Measurements from ENCODE around the gene CD200R1L. TPM values are rescaled to one million over a fixed set of nuclear protein-coding genes. Genes with fewer than 3 reads are reported as not detected.

CD200R1L gene
- total and polyA plus RNA-seq, 2 experiments from 2014 or later = not detected

- H4K20me1 ChIP-seq (ENCODE audit: insufficient read depth, poor library complexity, severe bottlenecking) = no peaks in the 10 kb centered on the region
- no peak for DNase-seq (ENCODE audit: low spot score)
- H3K9me2 ChIP-seq (replicated peaks; ENCODE audit: insufficient read depth) = no peaks in the 10 kb centered on the region
- H3K4me1 ChIP-seq (ENCODE audit: insufficient read depth) = no peaks in the 10 kb centered on the region
- H3K9me3 ChIP-seq (ENCODE audit: low read depth) = no peaks in the 10 kb centered on the region
- H3K36me3 ChIP-seq (replicated peaks; ENCODE audit: insufficient read depth, low read depth) = no peaks in the 10 kb centered on the region
- no peak overlapping the region for H2AFZ ChIP-seq
- no peak overlapping the region for H3K4me3 ChIP-seq
- H3K27ac ChIP-seq = no peak overlapping the region
- H3K79me2 ChIP-seq = no peaks in the 10 kb centered on the region
- no peaks in the 10 kb centered on the region for H3K27me3 ChIP-seq
- TF ChIP-seq EZH2phosphoT487 (IDR thresholded peaks at IDR 0.05; ENCODE audit: low read depth, severe bottlenecking, unreplicated experiment) (no peak), EZH2 (IDR thresholded peaks at IDR 0.05; ENCODE audit: borderline replicate concordance) (no peak)
- TF ChIP-seq, protein P1, sequence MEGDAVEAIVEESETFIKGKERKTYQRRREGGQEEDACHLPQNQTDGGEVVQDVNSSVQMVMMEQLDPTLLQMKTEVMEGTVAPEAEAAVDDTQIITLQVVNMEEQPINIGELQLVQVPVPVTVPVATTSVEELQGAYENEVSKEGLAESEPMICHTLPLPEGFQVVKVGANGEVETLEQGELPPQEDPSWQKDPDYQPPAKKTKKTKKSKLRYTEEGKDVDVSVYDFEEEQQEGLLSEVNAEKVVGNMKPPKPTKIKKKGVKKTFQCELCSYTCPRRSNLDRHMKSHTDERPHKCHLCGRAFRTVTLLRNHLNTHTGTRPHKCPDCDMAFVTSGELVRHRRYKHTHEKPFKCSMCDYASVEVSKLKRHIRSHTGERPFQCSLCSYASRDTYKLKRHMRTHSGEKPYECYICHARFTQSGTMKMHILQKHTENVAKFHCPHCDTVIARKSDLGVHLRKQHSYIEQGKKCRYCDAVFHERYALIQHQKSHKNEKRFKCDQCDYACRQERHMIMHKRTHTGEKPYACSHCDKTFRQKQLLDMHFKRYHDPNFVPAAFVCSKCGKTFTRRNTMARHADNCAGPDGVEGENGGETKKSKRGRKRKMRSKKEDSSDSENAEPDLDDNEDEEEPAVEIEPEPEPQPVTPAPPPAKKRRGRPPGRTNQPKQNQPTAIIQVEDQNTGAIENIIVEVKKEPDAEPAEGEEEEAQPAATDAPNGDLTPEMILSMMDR (IDR thresholded peaks at IDR 0.05; ENCODE audit: poor library complexity) = no peak
- no peak overlapping the region for H3K4me2 ChIP-seq
- WGBS (ENCODE audit: low lambda C conversion rate, missing lambda C conversion rate) = 90% methylated on average over 2 of the region's 2 CpGs
Measured at GRCh38 chr3:112875561-112875960, 28.9 kb upstream of the CD200R1L start.

DNA sequence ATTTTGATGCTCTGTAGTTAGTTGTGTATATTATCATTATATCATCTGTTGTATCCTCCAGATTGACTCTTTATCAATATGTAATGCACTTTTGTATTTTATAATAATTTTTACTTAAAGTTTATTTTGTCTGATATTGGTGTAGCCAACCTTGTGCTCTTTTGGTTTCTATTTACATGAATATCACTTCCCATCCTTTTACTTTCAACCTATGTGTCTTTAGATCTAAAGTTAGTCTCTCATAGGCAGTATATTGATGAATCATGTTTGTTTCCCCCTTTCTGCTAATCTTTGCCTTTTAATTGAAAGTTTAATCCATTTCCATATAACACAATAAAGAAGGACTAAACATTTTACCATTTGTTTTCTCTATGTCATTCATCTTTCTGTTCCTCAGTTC is 28.1 kb upstream of the CD200R1L start:
- Histone ChIP-seq H3K36me3 (replicated peaks; ENCODE audit: insufficient read depth, low read depth) (no peaks in the 10 kb centered on the region), H3K4me3 (no peak overlapping the region), H3K79me2 (no peaks in the 10 kb centered on the region), H3K9me2 (replicated peaks; ENCODE audit: insufficient read depth) (no peaks in the 10 kb centered on the region), H3K4me2 (no peak overlapping the region), H2AFZ (no peak overlapping the region), H3K9me3 (ENCODE audit: low read depth) (no peaks in the 10 kb centered on the region), H3K4me1 (ENCODE audit: insufficient read depth) (no peaks in the 10 kb centered on the region), H3K27ac (no peak overlapping the region), H3K27me3 (no peaks in the 10 kb centered on the region), H4K20me1 (ENCODE audit: insufficient read depth, poor library complexity, severe bottlenecking) (no peaks in the 10 kb centered on the region)
- TF ChIP-seq, protein P1 (IDR thresholded peaks at IDR 0.05; ENCODE audit: poor library complexity) = no peak
- TF ChIP-seq EZH2 (IDR thresholded peaks at IDR 0.05; ENCODE audit: borderline replicate concordance) = no peak
- no peak for TF ChIP-seq EZH2phosphoT487 (IDR thresholded peaks at IDR 0.05; ENCODE audit: low read depth, severe bottlenecking, unreplicated experiment)
- no peak for DNase-seq (ENCODE audit: low spot score)

- no peaks in the 10 kb centered on the region for H3K79me2 ChIP-seq
Measured at GRCh38 chr3:112873632-112874031, 27.0 kb upstream of the CD200R1L start.

More at GRCh38 chr3:112873632-112874031, 27.0 kb upstream of the CD200R1L start:
- H3K36me3 ChIP-seq (replicated peaks; ENCODE audit: insufficient read depth, low read depth) = no peaks in the 10 kb centered on the region
- H3K9me3 ChIP-seq (ENCODE audit: low read depth) = no peaks in the 10 kb centered on the region
- H3K27ac ChIP-seq = no peak overlapping the region
- DNase-seq (ENCODE audit: low spot score) = no peak
- H3K9me2 ChIP-seq (replicated peaks; ENCODE audit: insufficient read depth) = no peaks in the 10 kb centered on the region
- no peak overlapping the region for H3K4me2 ChIP-seq
- no peaks in the 10 kb centered on the region for H4K20me1 ChIP-seq (ENCODE audit: insufficient read depth, poor library complexity, severe bottlenecking)
- no peak overlapping the region for H2AFZ ChIP-seq
- 73% methylated on average over 2 of the region's 2 CpGs for WGBS (ENCODE audit: low lambda C conversion rate, missing lambda C conversion rate)
- TF ChIP-seq EZH2phosphoT487 (IDR thresholded peaks at IDR 0.05; ENCODE audit: low read depth, severe bottlenecking, unreplicated experiment) = no peak
- TF ChIP-seq, protein P1 (IDR thresholded peaks at IDR 0.05; ENCODE audit: poor library complexity) = no peak
- no peak for TF ChIP-seq EZH2 (IDR thresholded peaks at IDR 0.05; ENCODE audit: borderline replicate concordance)
- H3K4me1 ChIP-seq (ENCODE audit: insufficient read depth) = no peaks in the 10 kb centered on the region
- no peak overlapping the region for H3K4me3 ChIP-seq
- no peaks in the 10 kb centered on the region for H3K27me3 ChIP-seq
